H1 (cell line): Measurements from ENCODE around the gene ARID5B. TPM values are rescaled to one million over a fixed set of nuclear protein-coding genes. Genes with fewer than 3 reads are reported as not detected.

ENCODE experiments used
- FOSL1 ChIP-seq: IDR thresholded peaks from 2 replicates; pipeline ENCODE4 v1.6.1; 2011; ENCODE audit warnings: mild to moderate bottlenecking, low read depth, low read length, moderate library complexity; ENCODE audit not compliant: insufficient read depth
- KDM5A ChIP-seq: fragments of 200-600 bp; IDR thresholded peaks from 2 replicates; pipeline ENCODE4 v1.7.1; 2012; ENCODE audit warnings: mild to moderate bottlenecking, low read length, inconsistent platforms, mixed read lengths
- SIRT6 ChIP-seq: IDR thresholded peaks from one replicate; pipeline ENCODE4 v1.7.1; 2012; ENCODE audit warnings: low read length, inconsistent platforms
- polyA plus RNA-seq, 7 experiments: library from polyadenylated mRNA; depleted of rRNA in 3 of 7; stranded (reverse) in 5 of 7; unstranded in 2 of 7; fragments of >200 nt in 5 of 7; fragments of 200-250 nt in 2 of 7; gene quantifications; 1 replicate in 5 of 7; 2 replicates in 1 of 7; 4 replicates in 1 of 7; pipeline versions ENCODE4 v1.2.1 to v1.2.3, GENCODE V29; 2011 to 2013; ENCODE audit warnings: missing spikeins in 2 of 7, mixed read lengths in 2 of 7
- total RNA-seq: library from RNA; stranded (reverse); fragmentation: NEBNext Ultra II Directional; extraction: Animal tissue kit (Norgen Biotek cat#: 25700); gene quantifications from 2 replicates; pipeline ENCODE4 v1.2.1, GENCODE V29; 2021

The ARID5B gene
- total and polyA plus RNA-seq, 2 of the 8 experiments (the other 6 are each of a cell fraction or from before 2014, with no cell fraction given) = 0.21 to 1.1 TPM

DNA sequence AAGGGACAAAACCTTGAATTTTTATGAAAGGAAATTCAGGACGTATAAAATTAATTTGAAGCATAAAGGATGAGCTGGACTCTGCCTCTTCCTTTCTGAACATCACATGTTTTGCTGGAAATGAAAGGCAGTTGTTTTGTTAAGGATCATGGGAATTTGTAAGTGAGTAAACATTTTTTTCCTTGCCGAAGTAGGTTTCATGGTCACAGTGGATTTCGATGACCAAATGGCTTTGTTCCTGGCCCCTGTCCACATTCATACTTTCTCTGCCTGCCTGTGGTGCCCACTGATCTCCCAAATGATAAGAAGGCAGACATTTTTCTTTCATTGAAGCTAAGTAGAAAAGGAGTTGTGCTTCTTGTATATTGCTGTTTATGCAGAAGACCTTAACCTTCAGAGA, 104.2 kb downstream of the ARID5B start (continued):
- TF ChIP-seq KDM5A (no peak), SIRT6 (no peak), FOSL1 (no peak)
